Ovary (tissue), 9 donors: ENCODE results near the gene RAB6B. TPM values are rescaled to one million over a fixed set of nuclear protein-coding genes. Genes with fewer than 3 reads are reported as not detected.

Source experiments
- DNase-seq, 5 donors: peaks; one replicate each; pipeline ENCODE4 v3.0.0-alpha.2; 2019 to 2020
- H3K27ac ChIP-seq, 2 donors: fragments of 200-600 bp; one replicate each; pipeline versions ENCODE4 v1.5.1 to v1.8.0; 2019 to 2022
- H3K27me3 ChIP-seq: fragments of 200-600 bp; one replicate; pipeline ENCODE4 v1.8.0; 2022
- H3K36me3 ChIP-seq: fragments of 200-600 bp; sonication (generic); one replicate; pipeline ENCODE4 v1.5.1; 2019
- H3K4me1 ChIP-seq: one replicate; pipeline ENCODE4 v1.8.1; 2013; ENCODE audit warnings: mild to moderate bottlenecking, moderate library complexity; ENCODE audit not compliant: insufficient read depth
- H3K4me3 ChIP-seq: fragments of 200-600 bp; sonication (generic); one replicate; pipeline ENCODE4 v1.5.1; 2017
- H3K9me3 ChIP-seq, 2 donors: fragments of 200-600 bp in 1 of 2; sonication (generic) in 1 of 2; one replicate each; pipeline versions ENCODE4 v1.5.1 to v1.8.1; 2013 to 2019; ENCODE audit warnings: mild to moderate bottlenecking in 1 of 2, moderate library complexity in 1 of 2
- EP300 ChIP-seq: sonication (generic); formaldehyde crosslinking; IDR thresholded peaks from one replicate; pipeline ENCODE4 v1.6.1; 2017; ENCODE audit warnings: antibody characterized with exemption
- POLR2A ChIP-seq: fragments of 450-650 bp; IDR thresholded peaks from one replicate; pipeline ENCODE4 v1.6.1; 2017; ENCODE audit warnings: antibody characterized with exemption, mild to moderate bottlenecking, moderate library complexity
- WGBS, 3 donors: extraction: QIAGEN DNeasy Blood & Tissue Kit in 1 of 3; methylation state at CpG; one replicate each; pipeline versions ENCODE4 v1.1.5 to v1.1.7; 2013 to 2017; 5-methylcytosine and 5-hydroxymethylcytosine counted together
- intact Hi-C, 4 donors: fragments of 100-400 bp; cut with DNase I; formaldehyde crosslinking; loops; one replicate each; pipeline versions ENCODE4 v1.11.0 to v1.15.1; 2022 to 2023
- polyA plus RNA-seq, 2 donors: library from polyadenylated mRNA; stranded (reverse); fragments of 200-250 nt in 1 of 2; fragments of 350-450 nt in 1 of 2; fragmentation: Illumina TruSeq in 1 of 2; extraction: RNeasy Lipid Tissue Mini Kit (QIAGEN cat#74804) in 1 of 2; gene quantifications; one replicate each; pipeline ENCODE4 v1.2.3, GENCODE V29; 2013 to 2014
- total RNA-seq, 7 donors: library from RNA; depleted of rRNA in 2 of 7; stranded (reverse); fragments of >200 nt in 2 of 7; fragmentation: NEBNext Ultra II Directional in 3 of 7; extraction: Animal tissue kit (Norgen Biotek cat#: 25700) in 3 of 7; gene quantifications; one replicate each; pipeline versions ENCODE4 v1.1.0 to v1.2.4, GENCODE V29; 2016 to 2023
- TF ChIP-seq, protein P1 (sequence below), 3 donors: fragments of 450-650 bp in 2 of 3; fragments of 200-600 bp in 1 of 3; IDR thresholded peaks; one replicate each; pipeline versions ENCODE4 v1.5.1 to v1.8.0; 2016 to 2022; ENCODE audit warnings: antibody characterized with exemption in 3 of 3, mild to moderate bottlenecking in 1 of 3
- donor health status: DM: no; HTN: no; CAD: no; lungs with moderate emphysema.
- donor health status: DM: no; HTN: no; CAD: no.
- donor health status: Bipolar disorder and iron deficiency.
- donor health status: DM: yes; HTN: yes; CAD: no.
- donor health status: DM: no; HTN: no; CAD: no.
- donor health status: DM: yes; HTN: yes; CAD: no.

The RAB6B gene
- total and polyA plus RNA-seq, 9 donors, result 0.50 to 9.1 (median 3.9) TPM

DNA sequence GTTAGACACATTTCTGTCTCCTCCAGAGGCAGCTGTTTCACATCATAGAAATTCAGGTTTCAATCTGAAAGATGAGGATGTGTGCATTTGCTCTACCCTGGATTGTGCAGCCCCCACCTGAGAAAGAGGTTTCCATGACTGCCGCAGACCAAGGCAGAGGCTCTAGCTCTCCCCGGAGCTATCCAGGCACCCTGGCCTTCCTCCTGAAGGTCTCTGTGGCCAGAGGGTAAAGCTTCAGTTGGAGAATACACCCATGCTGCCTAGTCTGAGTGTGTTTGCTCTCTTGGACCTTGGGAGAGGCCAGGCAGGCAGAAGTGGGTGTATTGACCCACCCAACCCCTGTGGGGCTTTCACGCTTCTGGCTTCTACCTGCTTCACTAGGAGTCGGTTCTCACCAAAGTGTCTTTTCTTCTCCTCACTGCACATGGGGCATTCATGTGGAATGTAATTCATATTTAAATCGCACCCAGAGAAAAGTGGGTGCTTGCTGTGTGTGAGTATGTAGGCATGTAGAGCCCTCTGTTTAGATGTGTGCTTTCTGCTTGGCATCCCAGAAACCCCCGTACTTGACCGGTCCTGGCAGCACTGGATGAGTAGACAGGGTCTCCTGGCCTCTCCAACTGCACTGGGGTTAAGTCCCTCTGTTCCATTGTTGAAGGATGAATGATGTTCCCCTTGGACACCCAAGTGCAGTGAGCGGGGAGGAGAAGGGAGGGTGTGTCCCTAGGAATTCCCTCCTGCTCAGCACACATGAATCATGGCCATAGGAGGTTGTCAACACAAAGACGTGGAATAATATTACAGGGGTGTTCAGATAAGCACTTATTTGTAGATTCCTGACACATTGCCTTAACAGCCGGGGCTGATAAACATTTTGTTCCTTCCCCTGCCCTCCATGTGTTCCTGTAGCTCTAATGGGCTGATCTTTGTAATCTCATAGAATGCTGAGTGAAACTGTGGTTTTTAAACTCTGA is 20.3 kb upstream of the RAB6B start:
- no peaks in the 10 kb centered on the region for H3K4me1 ChIP-seq

GRCh38 chr3:133914839-133915600 is 19.3 kb upstream of the RAB6B start:
- intact Hi-C loops, result no loop called here
- Histone ChIP-seq H3K36me3 (no peaks in the 10 kb centered on the region), H3K4me3 (no peak overlapping the region), H3K27me3 (no peaks in the 10 kb centered on the region), H3K27ac (no peak overlapping the region), H3K9me3 (no peaks in the 10 kb centered on the region), H3K4me1 (no peaks in the 10 kb centered on the region)
- no peak for DNase-seq
- 79 to 83% (median 83%) methylated on average over 12 of the region's 12 CpGs for WGBS, 3 donors
- no peak for TF ChIP-seq POLR2A
- TF ChIP-seq EP300, result no peak
- TF ChIP-seq, protein P1, sequence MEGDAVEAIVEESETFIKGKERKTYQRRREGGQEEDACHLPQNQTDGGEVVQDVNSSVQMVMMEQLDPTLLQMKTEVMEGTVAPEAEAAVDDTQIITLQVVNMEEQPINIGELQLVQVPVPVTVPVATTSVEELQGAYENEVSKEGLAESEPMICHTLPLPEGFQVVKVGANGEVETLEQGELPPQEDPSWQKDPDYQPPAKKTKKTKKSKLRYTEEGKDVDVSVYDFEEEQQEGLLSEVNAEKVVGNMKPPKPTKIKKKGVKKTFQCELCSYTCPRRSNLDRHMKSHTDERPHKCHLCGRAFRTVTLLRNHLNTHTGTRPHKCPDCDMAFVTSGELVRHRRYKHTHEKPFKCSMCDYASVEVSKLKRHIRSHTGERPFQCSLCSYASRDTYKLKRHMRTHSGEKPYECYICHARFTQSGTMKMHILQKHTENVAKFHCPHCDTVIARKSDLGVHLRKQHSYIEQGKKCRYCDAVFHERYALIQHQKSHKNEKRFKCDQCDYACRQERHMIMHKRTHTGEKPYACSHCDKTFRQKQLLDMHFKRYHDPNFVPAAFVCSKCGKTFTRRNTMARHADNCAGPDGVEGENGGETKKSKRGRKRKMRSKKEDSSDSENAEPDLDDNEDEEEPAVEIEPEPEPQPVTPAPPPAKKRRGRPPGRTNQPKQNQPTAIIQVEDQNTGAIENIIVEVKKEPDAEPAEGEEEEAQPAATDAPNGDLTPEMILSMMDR (IDR thresholded peaks at IDR 0.05), result no peak

More for the DNA sequence above, 20.3 kb upstream of the RAB6B start:
- no peak for DNase-seq
- TF ChIP-seq EP300, result no peak
- no peak for TF ChIP-seq POLR2A
- TF ChIP-seq, protein P1 (IDR thresholded peaks at IDR 0.05), result no peak
- Histone ChIP-seq H3K27ac (no peak overlapping the region), H3K27me3 (no peaks in the 10 kb centered on the region), H3K36me3 (no peaks in the 10 kb centered on the region), H3K9me3 (no peaks in the 10 kb centered on the region), H3K4me3 (no peak overlapping the region)
- intact Hi-C loops, result no loop called here
- 70 to 81% (median 72%) methylated on average over 10 of the region's 10 CpGs for WGBS, 3 donors

GRCh38 chr3:133910422-133910821 is 14.7 kb upstream of the RAB6B start:
- WGBS, 3 donors, result 75 to 81% (median 80%) methylated on average over 2 of the region's 2 CpGs
- intact Hi-C loops, result no loop called here
- H3K27me3 ChIP-seq, result no peaks in the 10 kb centered on the region
- H3K9me3 ChIP-seq, result no peaks in the 10 kb centered on the region
- H3K27ac ChIP-seq, result no peak overlapping the region
- DNase-seq, result no peak
- no peaks in the 10 kb centered on the region for H3K4me1 ChIP-seq
- no peaks in the 10 kb centered on the region for H3K36me3 ChIP-seq
- TF ChIP-seq POLR2A, result no peak
- no peak for TF ChIP-seq EP300
- TF ChIP-seq, protein P1 (IDR thresholded peaks at IDR 0.05), result no peak
- no peak overlapping the region for H3K4me3 ChIP-seq

- H3K36me3 ChIP-seq, result no peaks in the 10 kb centered on the region
- H3K9me3 ChIP-seq, result no peaks in the 10 kb centered on the region
- 67 to 90% (median 78%) methylated on average over 3 of the region's 3 CpGs for WGBS, 3 donors
- no peaks in the 10 kb centered on the region for H3K27me3 ChIP-seq
- H3K4me1 ChIP-seq, result no peaks in the 10 kb centered on the region
- no peak overlapping the region for H3K27ac ChIP-seq
- no peak for DNase-seq
- no peak overlapping the region for H3K4me3 ChIP-seq
- TF ChIP-seq, protein P1 (IDR thresholded peaks at IDR 0.05), result no peak
- TF ChIP-seq EP300 (no peak), POLR2A (no peak)
- intact Hi-C loops, result no loop called here
Observed at GRCh38 chr3:133905376-133905775, 9.7 kb upstream of the RAB6B start.
